SK-N-SH (cell line): ENCODE data around the gene ERICH3.

Experiments
- CTCF ChIP-seq: fragments of 200-600 bp; sonication (generic); IDR thresholded peaks from 2 replicates; pipeline ENCODE4 v1.6.1; 2017; ENCODE audit warnings: antibody characterized with exemption, mild to moderate bottlenecking, moderate library complexity
- EZH2phosphoT487 ChIP-seq: fragments of 200-600 bp; sonication (generic); IDR thresholded peaks from 2 replicates; pipeline ENCODE4 v1.6.1; 2017; ENCODE audit warnings: low read depth, mixed run types, mild to moderate bottlenecking, antibody characterized with exemption, moderate library complexity, borderline replicate concordance
- RCOR1 ChIP-seq: fragments of 150-350 bp; IDR thresholded peaks from 2 replicates; pipeline ENCODE4 v1.6.1; 2017; ENCODE audit warnings: antibody characterized with exemption, low read length
- TAF1 ChIP-seq: IDR thresholded peaks from 2 replicates; pipeline ENCODE4 v1.6.1; 2012; ENCODE audit warnings: low read depth, mild to moderate bottlenecking, low read length, moderate library complexity, borderline replicate concordance
- YY1 ChIP-seq: IDR thresholded peaks from 2 replicates; pipeline ENCODE4 v1.4.0; 2012; ENCODE audit warnings: low read depth, mild to moderate bottlenecking
- TF ChIP-seq, protein P1 (sequence below): IDR thresholded peaks from 2 replicates; pipeline ENCODE4; 2012

DNA sequence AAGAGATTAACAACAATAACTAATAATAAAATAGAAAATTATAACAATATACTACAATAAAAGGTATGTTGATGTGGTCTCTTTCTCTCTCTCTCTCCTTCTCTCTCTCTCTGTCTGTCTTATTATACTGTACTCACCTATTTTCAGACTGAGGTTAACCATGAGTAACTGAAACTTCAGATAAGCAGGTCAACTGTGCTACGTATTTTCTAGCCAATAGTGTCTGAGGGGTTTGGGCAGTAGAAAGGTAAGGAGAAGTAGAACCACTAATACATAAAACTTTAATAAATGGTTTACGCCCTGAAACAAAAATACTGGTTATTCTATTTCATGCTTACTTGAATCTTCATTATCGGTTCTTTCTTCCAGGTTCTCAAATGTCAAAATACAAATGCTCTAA is 90.2 kb downstream of the ERICH3 start:
- TF ChIP-seq CTCF (no peak), YY1 (no peak), RCOR1 (no peak), TAF1 (no peak), EZH2phosphoT487 (no peak)
- TF ChIP-seq, protein P1, sequence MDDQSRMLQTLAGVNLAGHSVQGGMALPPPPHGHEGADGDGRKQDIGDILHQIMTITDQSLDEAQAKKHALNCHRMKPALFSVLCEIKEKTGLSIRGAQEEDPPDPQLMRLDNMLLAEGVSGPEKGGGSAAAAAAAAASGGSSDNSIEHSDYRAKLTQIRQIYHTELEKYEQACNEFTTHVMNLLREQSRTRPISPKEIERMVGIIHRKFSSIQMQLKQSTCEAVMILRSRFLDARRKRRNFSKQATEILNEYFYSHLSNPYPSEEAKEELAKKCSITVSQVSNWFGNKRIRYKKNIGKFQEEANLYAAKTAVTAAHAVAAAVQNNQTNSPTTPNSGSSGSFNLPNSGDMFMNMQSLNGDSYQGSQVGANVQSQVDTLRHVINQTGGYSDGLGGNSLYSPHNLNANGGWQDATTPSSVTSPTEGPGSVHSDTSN = no peak
